8988T (cell line): ENCODE data around the gene USP34.
"Not testable (repeated sequence)": the region's sequence is repeated elsewhere in the genome, so short reads cannot be mapped to it uniquely, and the experiment has no call there.

ENCODE experiments used
- DNase-seq: peaks from one replicate; pipeline ENCODE4 v3.0.0; 2011

Gene USP34

DNA sequence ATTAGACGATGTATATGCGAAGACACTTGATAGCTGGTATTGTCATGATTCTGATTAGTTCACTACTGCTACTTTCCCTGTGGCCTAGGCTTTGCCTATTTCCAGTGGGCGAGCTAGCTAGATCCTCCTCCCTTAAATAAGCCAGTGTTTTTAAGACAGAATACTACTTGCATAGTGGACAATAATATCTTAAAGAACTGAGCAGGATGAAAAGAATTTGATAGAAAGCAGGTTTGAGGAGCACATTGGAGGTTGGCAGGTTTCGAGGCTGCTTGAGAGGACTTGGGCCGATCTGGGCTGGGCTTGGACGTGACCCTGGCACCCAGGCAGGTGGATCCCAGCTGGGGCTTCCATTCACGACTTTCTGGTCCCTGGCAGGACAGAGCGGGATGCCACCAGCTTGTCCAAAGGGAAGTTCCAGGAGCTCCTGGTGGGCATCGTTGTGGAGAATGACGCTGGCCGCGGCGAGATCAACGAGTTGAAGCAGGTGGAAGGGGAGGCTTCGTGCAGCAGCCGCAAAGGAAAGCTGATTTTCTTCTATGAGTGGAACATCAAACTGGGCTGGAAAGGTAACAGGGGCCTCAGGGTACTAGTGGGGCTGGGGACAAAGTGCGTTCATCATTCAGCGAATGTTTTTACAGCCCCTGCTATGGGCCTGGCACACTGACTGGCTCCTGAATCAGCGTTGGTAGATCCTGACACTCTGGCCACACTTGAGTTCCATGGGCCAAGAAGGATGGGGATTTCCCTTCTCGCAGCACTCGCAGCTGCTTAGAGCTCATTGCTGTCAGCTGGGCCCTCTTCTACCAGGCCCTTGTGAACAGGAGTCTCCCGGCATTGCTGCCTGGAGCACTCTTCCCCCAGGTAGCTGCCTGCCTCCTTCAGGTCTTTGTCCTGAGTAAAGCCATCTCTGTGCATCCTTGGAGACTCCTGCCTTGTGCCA lies 292.0 kb downstream of the USP34 start:
- no peak for DNase-seq

GRCh38 chr2:61177727-61178549 lies 292.9 kb downstream of the USP34 start:
- DNase-seq: no peak

DNA sequence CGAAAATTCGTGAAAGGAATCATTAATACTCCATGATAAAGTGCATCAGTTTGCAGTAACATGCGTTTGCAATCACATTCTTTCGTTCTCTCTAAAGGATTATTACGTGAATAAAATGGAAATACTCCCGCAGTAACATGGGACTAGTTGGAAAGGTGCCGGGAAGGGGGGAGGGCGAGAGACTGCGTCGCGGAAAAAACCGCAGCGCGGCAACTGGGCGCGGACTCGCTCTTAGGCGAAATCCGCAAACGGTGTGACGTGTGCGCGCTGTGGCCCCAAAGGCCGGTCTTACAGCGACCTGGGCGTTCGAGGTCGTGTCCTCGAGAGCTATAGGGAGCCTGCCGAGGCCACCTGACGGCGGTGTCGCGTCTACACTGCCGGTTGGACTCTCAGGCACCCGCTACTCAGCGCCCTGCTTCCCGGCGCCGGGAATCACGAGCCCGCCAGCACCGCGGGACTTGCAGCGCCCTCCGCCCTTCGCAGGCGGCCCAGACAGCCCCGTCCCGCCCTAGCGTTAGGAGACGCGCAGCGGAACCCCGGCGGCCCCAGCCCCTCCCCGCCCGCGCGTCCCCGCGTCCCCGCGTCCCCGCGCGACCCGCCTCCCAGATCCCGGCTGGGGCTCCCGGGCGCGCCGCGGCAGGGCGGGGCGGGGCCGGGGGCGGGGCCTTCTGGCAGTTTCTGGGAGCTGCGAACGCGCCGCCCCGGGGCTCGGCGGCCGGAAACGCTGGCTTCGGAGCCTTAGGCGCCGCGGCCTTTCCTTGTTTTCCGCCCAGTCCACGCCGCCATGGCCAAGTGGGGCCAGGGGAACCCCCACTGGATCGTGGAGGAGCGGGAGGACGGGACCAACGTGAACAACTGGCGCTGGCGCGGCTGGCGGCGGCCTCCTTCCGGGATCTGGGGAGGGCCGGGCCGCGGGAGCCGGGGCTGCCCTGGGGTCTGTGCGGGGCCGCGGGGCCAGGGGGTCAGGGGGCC lies 293.8 kb downstream of the USP34 start:
- peak; percentile 99 for DNase-seq

DNA sequence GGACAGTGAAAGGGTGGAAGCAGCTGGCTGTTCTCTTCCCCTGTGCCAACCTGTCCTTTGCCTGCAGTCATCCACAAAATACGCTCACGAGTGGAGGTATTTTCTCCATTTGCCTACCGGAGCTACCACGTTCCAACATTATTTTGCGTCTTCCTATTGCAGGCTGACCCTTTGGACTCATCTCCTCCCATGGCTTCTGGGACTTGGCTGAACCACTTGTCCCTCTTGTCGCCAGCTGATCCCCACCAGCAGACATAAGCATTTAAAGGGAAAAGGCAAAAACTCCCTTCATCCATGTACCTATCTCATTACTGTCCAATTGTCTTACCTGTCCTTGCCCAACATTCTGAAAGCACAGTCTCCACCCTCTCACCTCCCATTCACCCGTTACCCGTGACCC lies 295.9 kb downstream of the USP34 start:
- no peak for DNase-seq

GRCh38 chr2:61173116-61173515 lies 297.8 kb downstream of the USP34 start:
- DNase-seq: no peak

- no peak for DNase-seq
Observed at GRCh38 chr2:61172671-61173070, 298.2 kb downstream of the USP34 start.

- no peak for DNase-seq
Observed at GRCh38 chr2:61167579-61167978, 303.3 kb downstream of the USP34 start.

GRCh38 chr2:61165946-61166345 lies 304.9 kb downstream of the USP34 start:
- DNase-seq: no peak

DNA sequence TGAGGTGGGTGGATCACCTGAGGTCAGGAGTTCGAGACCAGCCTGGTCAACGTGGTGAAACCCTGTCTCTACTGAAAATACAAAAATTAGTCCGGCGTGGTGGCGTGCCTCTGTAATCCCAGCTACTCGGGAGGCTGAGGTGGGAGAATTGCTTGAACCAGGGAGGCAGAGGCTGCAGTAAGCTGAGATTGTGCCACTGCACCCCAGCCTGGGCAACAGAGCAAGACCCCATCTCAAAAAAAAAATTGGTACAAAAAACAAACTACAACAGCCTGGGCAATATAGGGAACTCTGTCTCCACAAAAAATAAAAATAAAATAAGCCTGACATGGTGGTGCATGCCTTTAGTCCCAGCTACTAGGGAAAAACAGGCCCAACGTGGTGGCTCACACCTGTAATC lies 305.8 kb downstream of the USP34 start:
- DNase-seq: not testable (repeated sequence)

GRCh38 chr2:61162721-61163120 lies 308.2 kb downstream of the USP34 start:
- DNase-seq: no peak

- DNase-seq: no peak
Observed at GRCh38 chr2:61161888-61162287, 309.0 kb downstream of the USP34 start, which contains the start of gene C2orf74. Gene C2orf74, plus strand, starts transcription at chr2:61162188. Its CDS starts 327 bp downstream, at chr2:61162515.

DNA sequence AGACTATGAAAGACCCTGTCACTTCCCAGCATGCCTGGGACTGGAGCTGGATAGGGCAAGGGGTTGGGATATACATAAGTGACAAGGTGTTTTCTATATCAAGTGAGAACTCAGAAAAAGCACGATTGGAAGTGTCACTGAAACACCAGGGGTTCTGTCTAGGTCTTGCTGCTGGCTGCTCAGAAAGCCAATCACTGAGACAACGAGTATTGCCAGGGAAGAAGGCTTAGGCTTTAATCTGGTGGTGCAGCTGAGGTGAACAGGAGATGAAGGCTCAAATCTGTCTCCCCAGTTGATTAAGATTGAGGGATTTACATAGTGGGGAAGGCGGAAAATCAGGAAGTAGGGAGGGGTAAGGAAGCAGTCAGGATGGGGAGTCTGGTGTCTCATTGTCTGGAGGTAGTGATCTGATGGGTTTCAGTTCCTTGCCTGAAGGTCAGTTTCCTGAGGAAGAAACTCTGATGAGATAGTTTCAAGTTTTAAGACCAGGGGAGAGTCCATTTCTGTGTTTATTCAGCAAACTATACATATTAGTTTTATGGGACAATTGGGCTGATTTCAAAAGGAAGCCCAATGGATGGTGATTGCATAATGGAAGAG lies 312.4 kb downstream of the USP34 start:
- DNase-seq: no peak

DNA sequence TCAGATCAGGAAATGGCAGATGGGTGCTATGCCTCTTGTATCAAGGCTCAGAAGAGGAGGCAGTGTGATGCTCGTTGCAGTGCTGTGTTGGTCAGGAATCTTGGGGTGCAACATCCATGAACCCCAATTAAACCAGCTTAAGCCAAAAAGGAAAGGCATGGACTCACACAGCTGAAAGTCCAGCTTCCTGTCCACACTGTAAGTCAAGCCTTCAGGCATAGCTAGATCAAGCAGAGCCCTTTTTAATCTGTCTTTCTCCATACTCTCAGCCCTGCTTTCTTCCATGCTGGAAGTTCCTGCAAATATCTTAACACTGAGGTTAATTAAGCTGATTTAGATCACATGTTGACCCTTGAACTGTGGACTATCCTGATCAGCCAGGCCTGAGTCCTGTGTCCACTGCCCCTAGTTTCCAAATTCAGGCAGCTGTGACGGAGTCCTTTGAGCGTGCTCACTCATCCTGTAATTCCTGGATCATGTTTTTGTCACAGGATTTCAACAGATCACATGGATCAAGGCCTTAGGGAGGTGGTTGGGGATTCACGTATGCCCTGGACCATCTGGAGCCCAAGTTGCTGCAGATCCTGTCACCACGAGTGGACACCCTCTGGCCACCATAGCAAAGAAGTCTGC lies 313.4 kb downstream of the USP34 start:
- no peak for DNase-seq

DNA sequence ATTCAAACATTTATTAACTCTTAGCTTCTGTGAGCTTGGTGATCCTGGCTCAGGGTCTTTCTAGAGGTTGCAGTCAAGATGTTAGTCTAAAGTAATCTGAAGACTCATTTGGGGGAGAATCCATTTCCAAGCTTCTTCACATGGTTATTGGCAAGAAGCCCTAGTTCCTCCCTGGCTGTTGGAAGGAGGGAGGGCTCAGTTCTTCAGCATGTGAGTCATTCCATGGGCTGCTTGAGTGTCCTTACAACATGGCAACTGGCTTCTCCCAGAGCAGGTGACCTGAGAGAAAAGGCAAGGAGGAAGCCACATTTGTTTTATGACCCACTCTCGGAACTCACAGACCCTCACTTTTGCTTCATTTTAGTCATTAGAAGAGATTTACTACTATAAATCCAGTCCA lies 319.5 kb downstream of the USP34 start:
- DNase-seq: no peak

DNA sequence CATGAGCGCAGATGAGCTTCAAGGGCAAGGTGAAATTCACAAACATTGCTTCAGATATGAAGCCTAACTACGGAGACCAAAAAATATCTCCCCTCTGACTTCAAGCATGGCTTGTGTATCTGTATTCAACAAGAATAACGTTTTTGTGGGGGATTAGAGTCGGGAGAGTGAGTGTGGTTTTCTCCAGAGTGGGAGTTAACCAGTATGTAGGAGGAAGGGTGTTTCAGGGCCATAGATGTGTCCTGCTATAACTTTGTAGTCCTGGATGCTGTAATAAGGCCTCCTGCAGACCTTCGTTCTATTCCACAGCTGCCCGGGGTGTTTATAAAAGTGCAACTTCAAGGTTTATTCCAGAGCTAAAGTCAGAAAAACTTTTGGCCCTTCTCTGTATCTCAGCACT lies 321.8 kb downstream of the USP34 start:
- DNase-seq: no peak

- not testable (repeated sequence) for DNase-seq
Observed at GRCh38 chr2:61148091-61148490, 322.8 kb downstream of the USP34 start.

DNA sequence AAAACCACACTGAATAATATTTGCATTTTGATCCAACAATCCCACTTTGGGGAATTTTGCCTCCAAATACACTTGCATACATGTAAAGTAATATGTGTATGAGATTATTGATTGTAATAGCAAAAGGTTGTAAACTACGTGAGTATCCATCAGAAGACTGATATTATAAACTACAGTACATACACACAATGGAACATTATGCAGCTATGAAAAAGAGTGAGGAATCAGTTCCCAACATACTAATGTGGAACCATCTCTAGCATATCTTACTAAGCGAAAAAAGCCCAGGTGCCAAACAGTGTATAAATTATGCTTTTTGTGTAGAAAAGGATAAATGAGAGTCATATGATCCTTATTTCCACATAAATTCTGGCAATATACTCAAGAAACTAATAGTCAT lies 324.9 kb downstream of the USP34 start:
- DNase-seq: no peak

GRCh38 chr2:61144697-61145268 lies 326.1 kb downstream of the USP34 start:
- peak; percentile 78 for DNase-seq

GRCh38 chr2:61141151-61141550 lies 329.7 kb downstream of the USP34 start:
- no peak for DNase-seq

GRCh38 chr2:61138859-61139258 lies 332.0 kb downstream of the USP34 start:
- DNase-seq: no peak
